K562 (cell line): ENCODE results near the gene ADAM30. TPM values are rescaled to one million over a fixed set of nuclear protein-coding genes. Genes with fewer than 3 reads are reported as not detected.

Experiments
- CREB5 ChIP-seq: fragments of 250-450 bp; sonication (Bioruptor Pico); IDR thresholded peaks from 2 replicates; pipeline ENCODE4 v1.5.0; 2020; ENCODE audit warnings: mild to moderate bottlenecking
- E2F5 ChIP-seq: sonication (generic); formaldehyde crosslinking; IDR thresholded peaks from 2 replicates; pipeline ENCODE4 v1.8.0; 2022; ENCODE audit warnings: mild to moderate bottlenecking, missing genetic modification reagents
- EGR1 ChIP-seq: fragments of 450-650 bp; conservative IDR thresholded peaks from 2 replicates; pipeline ENCODE4 v1.6.1; 2017; ENCODE audit warnings: mild to moderate bottlenecking
- ERF ChIP-seq: fragments of 450-650 bp; formaldehyde crosslinking; IDR thresholded peaks from 2 replicates; pipeline ENCODE4 v1.4.0; 2020; ENCODE audit warnings: mild to moderate bottlenecking, mixed read lengths
- FOXK1 ChIP-seq: sonication (generic); formaldehyde crosslinking; IDR thresholded peaks from 2 replicates; pipeline ENCODE4 v1.8.0; 2022; ENCODE audit warnings: missing genetic modification reagents, mild to moderate bottlenecking, borderline replicate concordance
- FOXK2 ChIP-seq, 2 experiments: fragments of 450-650 bp; IDR thresholded peaks in 1 of 2; conservative IDR thresholded peaks in 1 of 2; 2 replicates each; pipeline ENCODE4 v1.6.1; 2016; ENCODE audit warnings: low read depth in 2 of 2, mild to moderate bottlenecking in 1 of 2
- GATAD2B ChIP-seq: fragments of 450-650 bp; IDR thresholded peaks from 2 replicates; pipeline ENCODE4 v1.6.1; 2017; ENCODE audit warnings: mild to moderate bottlenecking, borderline replicate concordance
- GTF2A2 ChIP-seq: IDR thresholded peaks from 2 replicates; pipeline ENCODE4 v1.6.1; 2016; ENCODE audit warnings: mild to moderate bottlenecking, missing genetic modification characterization, missing compliant biosample characterization
- HNRNPLL ChIP-seq: fragments of 200-400 bp; formaldehyde crosslinking; IDR thresholded peaks from 2 replicates; pipeline ENCODE4 v1.6.1; 2017; ENCODE audit warnings: low read length, low read depth, mild to moderate bottlenecking; ENCODE audit not compliant: poor library complexity, severe bottlenecking
- KAT8 ChIP-seq: fragments of 450-650 bp; IDR thresholded peaks from 2 replicates; pipeline ENCODE4 v1.6.1; 2016; ENCODE audit warnings: low read depth, mild to moderate bottlenecking
- KLF10 ChIP-seq: fragments of 250-450 bp; sonication (Bioruptor Pico); IDR thresholded peaks from 2 replicates; pipeline ENCODE4 v1.6.1; 2021; ENCODE audit warnings: matching md5 sums
- MECOM ChIP-seq: fragments of 250-450 bp; sonication (Bioruptor Pico); IDR thresholded peaks from 2 replicates; pipeline ENCODE4 v1.8.0; 2022; ENCODE audit warnings: inconsistent platforms
- NELFE ChIP-seq: IDR thresholded peaks from 2 replicates; pipeline ENCODE4 v1.6.1; 2011; ENCODE audit warnings: mild to moderate bottlenecking; ENCODE audit not compliant: insufficient read depth, insufficient read length
- POLR2B ChIP-seq: fragments of 450-650 bp; IDR thresholded peaks from 2 replicates; pipeline ENCODE4 v1.6.1; 2018; ENCODE audit warnings: low read depth; ENCODE audit not compliant: partially characterized antibody
- TRIM25 ChIP-seq: fragments of 450-650 bp; IDR thresholded peaks from 2 replicates; pipeline ENCODE4 v1.7.0; 2016; ENCODE audit warnings: borderline replicate concordance
- YY1 ChIP-seq, 3 experiments: IDR thresholded peaks; 2 replicates each; pipeline ENCODE4 v1.6.1; 2011; ENCODE audit warnings: low read length in 2 of 3, mild to moderate bottlenecking in 2 of 3, moderate library complexity in 2 of 3, borderline replicate concordance in 1 of 3, control low read depth in 1 of 3, low read depth in 1 of 3; ENCODE audit not compliant: insufficient read depth in 3 of 3, insufficient replicate concordance in 2 of 3, control insufficient read depth in 1 of 3, insufficient read length in 1 of 3; ENCODE audit errors: extremely low read depth in 1 of 3
- ZBTB49 ChIP-seq: sonication (generic); formaldehyde crosslinking; IDR thresholded peaks from 2 replicates; pipeline ENCODE4 v1.8.0; 2022; ENCODE audit warnings: missing genetic modification reagents, mild to moderate bottlenecking, borderline replicate concordance
- ZNF282 ChIP-seq: sonication (generic); formaldehyde crosslinking; IDR thresholded peaks from 2 replicates; pipeline ENCODE4 v1.8.1; 2023; ENCODE audit warnings: missing genetic modification reagents
- ZNF57 ChIP-seq: fragments of 450-650 bp; formaldehyde crosslinking; IDR thresholded peaks from 2 replicates; pipeline ENCODE4 v1.4.0; 2020; ENCODE audit warnings: mild to moderate bottlenecking, moderate library complexity
- ZNF639 ChIP-seq, 2 experiments: fragments of 200-800 bp in 1 of 2; sonication (Bioruptor generic) in 1 of 2; sonication (generic) in 1 of 2; formaldehyde crosslinking in 1 of 2; IDR thresholded peaks in 1 of 2; conservative IDR thresholded peaks in 1 of 2; 2 replicates each; pipeline versions ENCODE4 v1.5.0 to v1.6.1; 2016 to 2020; ENCODE audit warnings: missing compliant biosample characterization in 1 of 2, missing genetic modification characterization in 1 of 2, missing genetic modification reagents in 1 of 2
- polyA plus RNA-seq, 8 experiments: library from polyadenylated mRNA; depleted of rRNA in 4 of 8; stranded (reverse) in 5 of 8; unstranded in 3 of 8; fragments of >200 nt; fragmentation: Nextera tagmentation in 2 of 8; fragmentation: Illumina TruSeq in 1 of 8; extraction: Ambion mirVana in 2 of 8; extraction: Trizol in 1 of 8; gene quantifications; 2 replicates each; pipeline versions ENCODE4 v1.2.1 to v1.2.3, GENCODE V29; 2011 to 2014; ENCODE audit warnings: inconsistent platforms in 1 of 8, missing spikeins in 1 of 8
- total RNA-seq, 7 experiments: library from RNA; depleted of rRNA in 6 of 7; stranded (reverse); fragments of >200 nt in 6 of 7; fragmentation: Illumina TruSeq in 2 of 7; extraction: Trizol in 2 of 7; gene quantifications; 2 replicates each; pipeline versions ENCODE4 v1.2.1 to v1.2.3, GENCODE V29; 2011 to 2021; ENCODE audit warnings: low replicate concordance in 1 of 7

The ADAM30 gene
- total and polyA plus RNA-seq, 9 of the 15 experiments (the other 6 are each of a cell fraction or from before 2014, with no cell fraction given) = not detected

- TF ChIP-seq POLR2B (no peak), KAT8 (no peak), MECOM (CRISPR knock-in tag) (no peak), E2F5 (no peak), ZNF282 (CRISPR knock-in tag) (no peak), CREB5 (CRISPR knock-in tag) (no peak), HNRNPLL (no peak), KLF10 (CRISPR knock-in tag) (no peak), ERF (CRISPR knock-in tag) (no peak), ZNF639 (CRISPR knock-in tag; conservative IDR thresholded peaks at IDR 0.05 in 1 of 2, IDR thresholded peaks at IDR 0.05 in 1 of 2) (peak in 1 of 2 experiments; percentile 78; a peak in 2 of 4 replicates), YY1 (IDR thresholded peaks at IDR 0.05; ENCODE audit: borderline replicate concordance in 1 of 3, control insufficient read depth in 1 of 3, extremely low read depth in 1 of 3, insufficient read depth in 3 of 3, insufficient read length in 1 of 3, insufficient replicate concordance in 2 of 3, low read depth in 1 of 3, low read length in 2 of 3) (peak in 1 of 3 experiments; percentile 26), EGR1 (no peak), GATAD2B (no peak), GTF2A2 (tag) (no peak), NELFE (no peak), TRIM25 (no peak), FOXK2 (conservative IDR thresholded peaks at IDR 0.05 in 1 of 2, IDR thresholded peaks at IDR 0.05 in 1 of 2; ENCODE audit: low read depth in 2 of 2) (peak; percentile 58 to 75; a peak in 3 of 4 replicates), ZBTB49 (no peak), FOXK1 (no peak), ZNF57 (CRISPR knock-in tag) (no peak)
Observed at GRCh38 chr1:119859647-119860046, 36.7 kb downstream of the ADAM30 start (continued).
